K562 (cell line): Measurements from ENCODE around the gene OR7C1. TPM values are rescaled to one million over a fixed set of nuclear protein-coding genes. Genes with fewer than 3 reads are reported as not detected.

Experiments
- CCAR2 ChIP-seq: fragments of 200-400 bp; formaldehyde crosslinking; IDR thresholded peaks from 2 replicates; pipeline ENCODE4 v1.6.1; 2017; ENCODE audit warnings: mild to moderate bottlenecking, low read depth, low read length
- HNRNPH1 ChIP-seq: fragments of 200-400 bp; formaldehyde crosslinking; optimal IDR thresholded peaks from 2 replicates; pipeline ENCODE3; 2017; ENCODE audit warnings: low read depth, mild to moderate bottlenecking, low read length, moderate library complexity
- MED1 ChIP-seq: sonication (generic); formaldehyde crosslinking; IDR thresholded peaks from 2 replicates; pipeline ENCODE4 v1.8.1; 2023; ENCODE audit warnings: missing genetic modification reagents, borderline replicate concordance
- PYGO2 ChIP-seq: fragments of 450-650 bp; IDR thresholded peaks from 2 replicates; pipeline ENCODE4 v1.6.1; 2016; ENCODE audit warnings: mild to moderate bottlenecking, missing genetic modification characterization, moderate library complexity, missing compliant biosample characterization
- RNF2 ChIP-seq: sonication (generic); IDR thresholded peaks from 2 replicates; pipeline ENCODE4 v1.6.1; 2016
- SMAD4 ChIP-seq: fragments of 250-450 bp; sonication (Bioruptor Pico); conservative IDR thresholded peaks from 2 replicates; pipeline ENCODE4 v1.8.0; 2021; ENCODE audit warnings: inconsistent platforms, mild to moderate bottlenecking, moderate library complexity
- SMC3 ChIP-seq: conservative IDR thresholded peaks from 2 replicates; pipeline ENCODE4 v1.6.1; 2011; ENCODE audit warnings: low read depth, low read length, improper control_type of control experiment; ENCODE audit not compliant: insufficient read depth
- ZKSCAN8 ChIP-seq: fragments of 200-800 bp; sonication (Bioruptor generic); IDR thresholded peaks from 2 replicates; pipeline ENCODE4 v1.6.1; 2016; ENCODE audit warnings: missing genetic modification characterization, missing compliant biosample characterization
- ZNF644 ChIP-seq: fragments of 200-800 bp; sonication (Bioruptor generic); IDR thresholded peaks from 2 replicates; pipeline ENCODE4 v1.6.1; 2016; ENCODE audit warnings: low read depth, missing genetic modification characterization, missing compliant biosample characterization
- ZSCAN32 ChIP-seq: fragments of 450-650 bp; formaldehyde crosslinking; IDR thresholded peaks from 2 replicates; pipeline ENCODE4 v1.4.0; 2020; ENCODE audit warnings: mild to moderate bottlenecking, moderate library complexity
- polyA plus RNA-seq, 8 experiments: library from polyadenylated mRNA; depleted of rRNA in 4 of 8; stranded (reverse) in 5 of 8; unstranded in 3 of 8; fragments of >200 nt; fragmentation: Nextera tagmentation in 2 of 8; fragmentation: Illumina TruSeq in 1 of 8; extraction: Ambion mirVana in 2 of 8; extraction: Trizol in 1 of 8; gene quantifications; 2 replicates each; pipeline versions ENCODE4 v1.2.1 to v1.2.3, GENCODE V29; 2011 to 2014; ENCODE audit warnings: inconsistent platforms in 1 of 8, missing spikeins in 1 of 8
- total RNA-seq, 7 experiments: library from RNA; depleted of rRNA in 6 of 7; stranded (reverse); fragments of >200 nt in 6 of 7; fragmentation: Illumina TruSeq in 2 of 7; extraction: Trizol in 2 of 7; gene quantifications; 2 replicates each; pipeline versions ENCODE4 v1.2.1 to v1.2.3, GENCODE V29; 2011 to 2021; ENCODE audit warnings: low replicate concordance in 1 of 7
- TF ChIP-seq, protein P1 (sequence below): sonication (generic); formaldehyde crosslinking; IDR thresholded peaks from 2 replicates; pipeline ENCODE4 v1.8.0; 2022; ENCODE audit warnings: mild to moderate bottlenecking, low read depth, missing genetic modification reagents
- TF ChIP-seq, protein P2 (sequence below), 3 experiments: fragments of 200-800 bp in 1 of 3; sonication (Bioruptor generic) in 1 of 3; sonication (generic) in 1 of 3; formaldehyde crosslinking in 1 of 3; IDR thresholded peaks; 2 replicates each; pipeline versions ENCODE4 v1.6.1 to v1.8.0; 2016 to 2022; ENCODE audit warnings: mild to moderate bottlenecking in 2 of 3, missing compliant biosample characterization in 2 of 3, missing genetic modification characterization in 2 of 3, missing genetic modification reagents in 1 of 3
- TF ChIP-seq, protein P3 (sequence below): fragments of 250-450 bp; sonication (Bioruptor Pico); IDR thresholded peaks from 2 replicates; pipeline ENCODE4 v1.5.0; 2020; ENCODE audit warnings: mild to moderate bottlenecking, borderline replicate concordance

The OR7C1 gene
- total and polyA plus RNA-seq, 9 of the 15 experiments (the other 6 are each of a cell fraction or from before 2014, with no cell fraction given) = 0.01 to 0.18 (median 0.10) TPM; not detected in 1

DNA sequence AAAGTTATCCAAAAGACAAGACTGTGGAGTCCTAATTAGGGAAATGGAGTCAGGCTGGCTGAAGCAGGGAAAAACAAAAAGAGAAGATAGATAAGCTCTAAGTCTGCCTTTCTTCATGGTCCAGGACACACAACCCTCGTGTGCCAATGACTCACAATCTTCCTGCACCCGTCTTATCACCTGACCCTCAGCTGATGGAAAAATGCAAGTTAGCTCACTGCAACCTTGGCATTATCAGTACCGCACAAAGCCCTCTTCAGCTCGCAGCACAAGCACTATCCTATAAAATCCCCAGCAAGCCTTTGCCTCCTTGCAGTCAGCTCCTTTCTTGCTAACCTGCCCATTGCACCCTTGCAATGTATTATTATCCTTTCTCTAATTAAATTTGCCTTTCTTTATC, 4.3 kb downstream of the OR7C1 start (continued):
- TF ChIP-seq ZKSCAN8 (CRISPR knock-in tag) = no peak
- no peak for TF ChIP-seq RNF2
- no peak for TF ChIP-seq HNRNPH1
- TF ChIP-seq, protein P1, sequence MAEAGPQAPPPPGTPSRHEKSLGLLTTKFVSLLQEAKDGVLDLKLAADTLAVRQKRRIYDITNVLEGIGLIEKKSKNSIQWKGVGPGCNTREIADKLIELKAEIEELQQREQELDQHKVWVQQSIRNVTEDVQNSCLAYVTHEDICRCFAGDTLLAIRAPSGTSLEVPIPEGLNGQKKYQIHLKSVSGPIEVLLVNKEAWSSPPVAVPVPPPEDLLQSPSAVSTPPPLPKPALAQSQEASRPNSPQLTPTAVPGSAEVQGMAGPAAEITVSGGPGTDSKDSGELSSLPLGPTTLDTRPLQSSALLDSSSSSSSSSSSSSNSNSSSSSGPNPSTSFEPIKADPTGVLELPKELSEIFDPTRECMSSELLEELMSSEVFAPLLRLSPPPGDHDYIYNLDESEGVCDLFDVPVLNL (CRISPR knock-in tag) = no peak
- TF ChIP-seq, protein P2, sequence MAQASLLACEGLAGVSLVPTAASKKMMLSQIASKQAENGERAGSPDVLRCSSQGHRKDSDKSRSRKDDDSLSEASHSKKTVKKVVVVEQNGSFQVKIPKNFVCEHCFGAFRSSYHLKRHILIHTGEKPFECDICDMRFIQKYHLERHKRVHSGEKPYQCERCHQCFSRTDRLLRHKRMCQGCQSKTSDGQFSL (CRISPR knock-in tag; IDR thresholded peaks at IDR 0.05) = no peak
- TF ChIP-seq, protein P2 (tag; IDR thresholded peaks at IDR 0.05) = no peak
- TF ChIP-seq, protein P3, sequence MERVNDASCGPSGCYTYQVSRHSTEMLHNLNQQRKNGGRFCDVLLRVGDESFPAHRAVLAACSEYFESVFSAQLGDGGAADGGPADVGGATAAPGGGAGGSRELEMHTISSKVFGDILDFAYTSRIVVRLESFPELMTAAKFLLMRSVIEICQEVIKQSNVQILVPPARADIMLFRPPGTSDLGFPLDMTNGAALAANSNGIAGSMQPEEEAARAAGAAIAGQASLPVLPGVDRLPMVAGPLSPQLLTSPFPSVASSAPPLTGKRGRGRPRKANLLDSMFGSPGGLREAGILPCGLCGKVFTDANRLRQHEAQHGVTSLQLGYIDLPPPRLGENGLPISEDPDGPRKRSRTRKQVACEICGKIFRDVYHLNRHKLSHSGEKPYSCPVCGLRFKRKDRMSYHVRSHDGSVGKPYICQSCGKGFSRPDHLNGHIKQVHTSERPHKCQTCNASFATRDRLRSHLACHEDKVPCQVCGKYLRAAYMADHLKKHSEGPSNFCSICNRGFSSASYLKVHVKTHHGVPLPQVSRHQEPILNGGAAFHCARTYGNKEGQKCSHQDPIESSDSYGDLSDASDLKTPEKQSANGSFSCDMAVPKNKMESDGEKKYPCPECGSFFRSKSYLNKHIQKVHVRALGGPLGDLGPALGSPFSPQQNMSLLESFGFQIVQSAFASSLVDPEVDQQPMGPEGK (CRISPR knock-in tag) = no peak
- no peak for TF ChIP-seq MED1 (CRISPR knock-in tag)
- TF ChIP-seq CCAR2 = no peak
- no peak for TF ChIP-seq ZSCAN32 (CRISPR knock-in tag)
- TF ChIP-seq SMAD4 (CRISPR knock-in tag) = no peak
- TF ChIP-seq ZNF644 (tag) = no peak
- no peak for TF ChIP-seq PYGO2
- no peak for TF ChIP-seq SMC3
